ENCODE data around the gene C7. TPM values are rescaled to one million over a fixed set of nuclear protein-coding genes. Genes with fewer than 3 reads are reported as not detected.
"Not testable (repeated sequence)": the region's sequence is repeated elsewhere in the genome, so short reads cannot be mapped to it uniquely, and the experiment has no call there.

Gene C7
- total RNA-seq (2021; fragmentation: NEBNext Ultra II Directional; extraction: Animal tissue kit (Norgen Biotek cat#: 25700)) = under 1 TPM in 2 of 6 experiments, not detected in 4; 0.05 to 0.40 TPM
- long read RNA-seq = 0 reads

GRCh38 chr5:40909264-40909663 is at the start of gene C7:
C7 (plus strand) TSS chr5:40909497; CDS start chr5:40909611, 114 bp downstream.
- no peak for DNase-seq

GRCh38 chr5:40860711-40861110 is 48.6 kb upstream of the C7 start:
- Mint-ChIP-seq H3K4me1 (ENCODE audit: low read depth) (no peaks in the 10 kb centered on the region), H3K27ac (no peak overlapping the region), H3K36me3 (ENCODE audit: low read depth) (peaks cover 12% of the 10 kb centered on the region), H3K4me3 (no peak overlapping the region), H3K27me3 (ENCODE audit: insufficient read depth) (peaks cover 6% of the 10 kb centered on the region), H3K9me3 (peaks cover 10% of the 10 kb centered on the region)
- no peak for TF ChIP-seq CTCF (IDR thresholded peaks at IDR 0.05)
- no peak for DNase-seq

More at GRCh38 chr5:40909264-40909663, at the start of gene C7:
- Mint-ChIP-seq H3K4me1 (ENCODE audit: low read depth) (peaks cover 20% of the 10 kb centered on the region; the same call in 1 of the 2 replicates), H3K36me3 (ENCODE audit: low read depth) (no peaks in the 10 kb centered on the region), H3K9me3 (no peaks in the 10 kb centered on the region), H3K4me3 (no peak within 1 kb of the TSS), H3K27me3 (ENCODE audit: insufficient read depth) (peaks cover 11% of the 10 kb centered on the region), H3K27ac (no peak within 1 kb of the TSS)
- TF ChIP-seq CTCF (IDR thresholded peaks at IDR 0.05) = no peak

GRCh38 chr5:40865004-40865403 is 44.3 kb upstream of the C7 start:
- H3K9me3 Mint-ChIP-seq; H3K27ac Mint-ChIP-seq; H3K4me1 Mint-ChIP-seq (ENCODE audit: low read depth); DNase-seq; H3K4me3 Mint-ChIP-seq: not testable (repeated sequence)
- peaks cover 11% of the 10 kb centered on the region for H3K27me3 Mint-ChIP-seq (ENCODE audit: insufficient read depth)
- H3K36me3 Mint-ChIP-seq (ENCODE audit: low read depth) = peaks cover 12% of the 10 kb centered on the region

GRCh38 chr5:40866844-40867243 is 42.5 kb upstream of the C7 start:
- Mint-ChIP-seq H3K27me3 (ENCODE audit: insufficient read depth) (peaks cover 11% of the 10 kb centered on the region), H3K9me3 (peaks cover 10% of the 10 kb centered on the region), H3K4me1 (ENCODE audit: low read depth) (peaks cover 8% of the 10 kb centered on the region; the same call in 1 of the 2 replicates), H3K4me3 (no peak overlapping the region), H3K27ac (no peak overlapping the region), H3K36me3 (ENCODE audit: low read depth) (peaks cover 12% of the 10 kb centered on the region)
- no peak for DNase-seq
- TF ChIP-seq CTCF (IDR thresholded peaks at IDR 0.05) = no peak

- H3K4me1 Mint-ChIP-seq (ENCODE audit: low read depth) = peaks cover 8% of the 10 kb centered on the region; the same call in 1 of the 2 replicates
- H3K27me3 Mint-ChIP-seq (ENCODE audit: insufficient read depth) = peaks cover 11% of the 10 kb centered on the region
- H3K4me3 Mint-ChIP-seq = no peak overlapping the region
- peaks cover 10% of the 10 kb centered on the region for H3K36me3 Mint-ChIP-seq (ENCODE audit: low read depth)
- peaks cover 10% of the 10 kb centered on the region for H3K9me3 Mint-ChIP-seq
- no peak for DNase-seq
- H3K27ac Mint-ChIP-seq = no peak overlapping the region
- no peak for TF ChIP-seq CTCF (IDR thresholded peaks at IDR 0.05)
Observed at GRCh38 chr5:40869384-40869783, 39.9 kb upstream of the C7 start.

GRCh38 chr5:40871177-40871576 is 38.1 kb upstream of the C7 start:
- Mint-ChIP-seq H3K4me1 (ENCODE audit: low read depth) (peaks cover 8% of the 10 kb centered on the region; the same call in 1 of the 2 replicates), H3K27ac (no peak overlapping the region), H3K9me3 (no peaks in the 10 kb centered on the region), H3K4me3 (peak overlapping the region; percentile 40; the same call in 1 of the 2 replicates), H3K36me3 (ENCODE audit: low read depth) (no peaks in the 10 kb centered on the region), H3K27me3 (ENCODE audit: insufficient read depth) (peaks cover 7% of the 10 kb centered on the region)
- no peak for TF ChIP-seq CTCF (IDR thresholded peaks at IDR 0.05)
- no peak for DNase-seq

- DNase-seq; H3K36me3 Mint-ChIP-seq (ENCODE audit: low read depth); H3K27me3 Mint-ChIP-seq (ENCODE audit: insufficient read depth); H3K9me3 Mint-ChIP-seq; H3K4me3 Mint-ChIP-seq; H3K4me1 Mint-ChIP-seq (ENCODE audit: low read depth); H3K27ac Mint-ChIP-seq: not testable (repeated sequence)
Observed at GRCh38 chr5:40872253-40872652, 37.0 kb upstream of the C7 start.
